GM21717 (cell line): ENCODE results near the gene CD52.
"Not testable (repeated sequence)": the region's sequence is repeated elsewhere in the genome, so short reads cannot be mapped to it uniquely, and the experiment has no call there.

Source experiments
- ATAC-seq: cut with Tn5 transposase; IDR thresholded peaks from one replicate; pipeline ENCODE4 v1.9.1; 2021; ENCODE audit warnings: mild to moderate bottlenecking, moderate library complexity; ENCODE audit not compliant: unreplicated experiment

The CD52 gene

DNA sequence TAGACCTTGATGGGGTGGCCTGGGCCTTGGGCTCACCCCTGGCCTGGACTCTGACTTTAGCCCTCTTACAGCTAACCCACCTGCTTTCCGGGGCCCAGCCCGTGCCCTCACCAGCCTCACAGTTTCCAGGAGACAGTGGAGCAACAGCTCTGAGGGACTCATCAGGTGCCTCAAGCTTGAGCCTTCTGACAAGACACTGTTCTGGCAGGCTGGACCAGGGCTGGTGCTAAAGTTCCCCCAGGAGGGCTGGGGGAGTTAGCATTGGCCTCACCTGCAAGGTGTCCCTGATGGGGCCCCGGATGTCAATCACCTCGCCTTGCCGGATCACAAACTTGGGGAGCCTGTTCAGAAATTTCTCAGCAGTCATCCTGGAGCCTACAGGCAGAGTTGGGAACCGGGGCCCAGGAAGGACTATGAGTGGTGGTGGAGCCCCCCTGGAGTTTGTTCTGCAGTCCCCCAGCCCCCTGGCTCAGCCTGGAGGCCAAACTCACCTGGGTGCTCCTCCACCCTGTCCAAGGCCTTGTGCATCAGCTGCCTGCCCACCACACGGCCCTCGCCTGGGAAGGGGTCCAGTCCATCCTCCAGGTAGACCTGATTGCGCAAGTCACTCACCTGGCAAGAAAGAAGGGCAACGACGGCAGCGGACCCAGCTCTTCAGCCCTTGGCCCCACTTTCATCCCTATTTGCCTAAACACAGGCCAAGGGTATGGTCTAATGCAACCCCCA lies 33.7 kb upstream of the CD52 start:
- ATAC-seq = no peak

DNA sequence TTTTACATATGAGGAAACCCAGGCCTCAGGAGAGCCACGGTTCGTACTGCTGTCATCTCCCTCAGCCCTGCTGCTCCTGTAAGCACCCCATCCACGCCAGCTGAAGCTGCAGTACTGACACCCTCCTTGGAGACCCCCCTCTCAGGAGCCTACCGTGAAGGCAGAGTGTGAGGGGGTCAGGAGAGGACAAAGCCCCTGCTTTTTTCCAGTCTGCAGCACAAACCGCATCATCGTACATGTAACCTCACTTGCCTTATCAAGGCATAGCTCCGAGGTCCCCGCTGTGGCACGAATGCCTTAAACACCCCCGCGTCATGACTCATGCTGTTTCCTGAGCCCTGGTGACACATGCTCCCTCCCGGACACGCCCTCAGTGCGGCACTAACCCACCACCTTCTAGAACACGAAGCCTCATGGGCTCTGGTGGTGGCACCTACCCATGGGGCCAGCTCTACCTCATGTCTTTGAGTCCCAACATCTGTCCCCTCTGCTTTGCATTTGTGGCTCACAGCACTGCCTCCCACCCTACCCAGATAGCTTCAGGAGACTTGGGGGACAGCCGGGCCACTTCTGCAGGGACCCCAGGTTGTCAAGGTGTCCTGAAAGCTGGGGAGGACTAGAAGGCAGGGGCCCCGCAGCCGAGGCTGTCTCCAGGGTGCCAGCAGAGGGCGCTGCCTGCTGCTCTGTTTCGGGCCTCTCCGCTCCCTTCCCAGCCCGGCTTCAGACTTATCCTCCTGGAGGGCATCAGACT lies 33.0 kb upstream of the CD52 start:
- ATAC-seq = peak; percentile 28

DNA sequence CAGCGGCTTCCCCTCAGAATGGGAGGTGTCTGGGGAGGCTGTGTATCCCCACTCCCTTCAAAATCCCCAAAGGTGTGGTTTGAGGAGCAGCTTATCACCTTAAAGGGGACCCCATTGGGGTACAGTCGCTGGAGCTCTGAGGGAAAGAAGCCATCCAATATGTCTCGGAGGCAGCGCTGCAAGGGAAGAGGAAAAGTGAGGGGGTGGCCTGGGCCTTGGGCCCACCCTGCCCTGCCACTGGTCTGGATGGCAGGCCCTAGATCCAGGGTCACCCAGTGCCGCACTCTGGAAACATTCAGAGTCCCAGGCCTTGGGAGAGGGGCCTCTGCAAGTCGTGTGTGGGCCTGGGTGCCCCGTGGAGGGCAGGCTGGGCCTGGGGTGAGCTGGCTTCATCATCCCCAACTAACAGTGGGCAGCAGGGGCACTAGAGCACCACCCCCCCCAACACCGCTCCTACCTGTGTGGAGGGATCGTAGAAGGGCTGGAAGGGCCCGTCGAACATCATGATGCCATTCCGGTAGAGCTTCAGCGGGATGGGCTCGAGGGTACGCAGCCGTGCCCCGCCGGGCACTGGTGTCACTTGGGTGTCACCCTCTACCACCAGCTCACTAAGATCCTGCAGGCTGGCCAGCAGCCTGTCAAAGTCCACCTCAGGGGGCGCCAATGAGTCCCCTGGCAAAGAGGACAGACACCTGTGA lies 32.2 kb upstream of the CD52 start:
- ATAC-seq = no peak

DNA sequence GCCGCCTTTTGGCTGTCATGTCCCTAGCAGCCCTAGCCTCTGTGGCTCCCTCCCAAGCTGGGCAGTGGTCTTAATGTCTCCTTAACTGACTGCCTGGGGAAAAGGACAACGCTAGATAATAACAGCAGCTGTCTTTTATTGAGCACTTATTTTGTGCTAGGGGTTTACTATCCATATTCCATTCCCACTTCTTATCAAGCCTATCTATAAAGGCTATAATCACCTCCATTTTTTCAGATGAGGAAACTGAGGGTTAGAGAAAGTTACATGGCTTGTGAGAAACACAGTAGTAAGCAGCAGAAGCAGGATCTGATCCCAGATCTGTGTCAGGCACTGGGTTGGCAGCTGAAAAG lies 31.7 kb upstream of the CD52 start:
- ATAC-seq = no peak

DNA sequence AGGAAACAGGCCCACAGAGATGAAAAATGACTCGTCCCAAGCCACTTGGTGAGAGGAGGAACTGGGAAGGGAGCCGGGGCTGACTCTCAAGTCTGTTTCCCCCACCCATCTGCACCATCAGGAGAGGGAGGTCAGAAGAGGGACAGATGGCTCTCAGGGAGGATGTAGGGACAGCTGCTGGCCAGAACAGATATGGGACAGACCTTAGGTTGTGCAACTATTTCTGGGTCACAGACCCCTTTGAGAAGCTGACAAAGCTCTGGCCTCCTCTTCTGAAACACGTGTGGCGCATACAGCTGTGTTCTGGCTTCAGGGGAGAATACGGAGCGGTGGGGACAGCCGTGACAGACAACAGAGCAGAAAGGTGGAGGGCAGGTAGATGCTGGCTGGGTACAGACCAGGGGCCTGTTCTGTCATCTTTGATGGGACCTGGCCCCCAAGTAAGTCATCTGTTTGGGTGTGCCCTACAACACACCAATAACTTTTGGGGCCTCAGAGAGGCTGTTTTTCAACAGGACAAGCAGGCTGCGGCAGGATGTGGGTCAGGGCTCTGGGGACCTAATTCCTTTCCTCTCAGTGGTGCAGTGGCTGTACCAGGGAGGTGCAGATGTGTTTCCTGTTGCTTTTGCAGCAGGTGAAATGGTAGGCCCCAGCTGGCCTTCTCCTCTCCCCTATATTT lies 30.6 kb upstream of the CD52 start:
- ATAC-seq = no peak

DNA sequence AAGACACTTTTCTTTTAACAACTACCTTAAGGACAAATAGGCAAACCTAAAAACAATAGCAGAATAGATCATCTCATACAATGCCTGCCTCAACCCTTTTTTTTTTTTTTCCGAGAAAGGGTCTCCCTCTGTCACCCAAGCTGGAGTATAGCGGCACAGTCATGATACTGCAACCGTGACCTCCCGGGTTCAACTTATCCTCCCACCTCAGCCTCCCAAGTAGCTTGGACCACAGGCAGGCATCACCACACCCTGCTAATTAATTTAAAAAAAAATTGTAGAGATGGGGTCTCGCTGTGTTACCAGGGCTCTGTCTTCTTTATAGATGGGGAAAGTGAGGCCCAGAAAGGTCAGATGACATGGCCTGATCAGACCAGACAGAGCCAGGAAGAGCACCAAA lies 29.9 kb upstream of the CD52 start:
- no peak for ATAC-seq

DNA sequence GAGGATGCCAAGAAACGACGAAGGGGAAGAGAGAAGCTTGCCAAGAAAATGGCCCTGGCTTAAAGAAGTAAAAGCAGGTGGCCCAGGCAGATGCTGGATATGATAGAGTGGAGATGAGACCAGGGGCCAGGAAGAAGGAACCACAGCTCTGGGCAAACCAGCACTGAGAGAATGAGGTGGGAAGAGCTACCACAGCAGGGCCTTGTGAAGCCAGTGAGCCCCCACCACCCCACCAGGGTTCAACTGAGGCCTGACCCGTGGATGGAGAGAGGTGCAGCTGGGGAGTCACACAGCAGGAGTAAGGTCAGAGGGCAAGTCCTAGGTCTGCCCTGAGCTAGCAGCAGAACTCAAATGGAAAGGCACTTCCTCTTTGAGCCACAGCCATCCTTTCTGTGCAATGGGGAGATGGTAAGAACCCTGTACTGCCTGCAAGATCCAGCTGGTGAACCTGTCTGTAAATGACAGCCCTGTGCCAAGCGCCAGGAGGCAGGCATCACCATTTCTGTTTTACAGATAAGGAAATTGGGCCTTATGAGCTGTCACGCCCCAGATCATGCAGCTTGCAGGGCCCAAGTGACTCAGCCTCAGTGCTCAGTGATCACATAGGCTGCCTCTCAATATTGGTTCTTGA lies 29.3 kb upstream of the CD52 start:
- ATAC-seq = no peak

DNA sequence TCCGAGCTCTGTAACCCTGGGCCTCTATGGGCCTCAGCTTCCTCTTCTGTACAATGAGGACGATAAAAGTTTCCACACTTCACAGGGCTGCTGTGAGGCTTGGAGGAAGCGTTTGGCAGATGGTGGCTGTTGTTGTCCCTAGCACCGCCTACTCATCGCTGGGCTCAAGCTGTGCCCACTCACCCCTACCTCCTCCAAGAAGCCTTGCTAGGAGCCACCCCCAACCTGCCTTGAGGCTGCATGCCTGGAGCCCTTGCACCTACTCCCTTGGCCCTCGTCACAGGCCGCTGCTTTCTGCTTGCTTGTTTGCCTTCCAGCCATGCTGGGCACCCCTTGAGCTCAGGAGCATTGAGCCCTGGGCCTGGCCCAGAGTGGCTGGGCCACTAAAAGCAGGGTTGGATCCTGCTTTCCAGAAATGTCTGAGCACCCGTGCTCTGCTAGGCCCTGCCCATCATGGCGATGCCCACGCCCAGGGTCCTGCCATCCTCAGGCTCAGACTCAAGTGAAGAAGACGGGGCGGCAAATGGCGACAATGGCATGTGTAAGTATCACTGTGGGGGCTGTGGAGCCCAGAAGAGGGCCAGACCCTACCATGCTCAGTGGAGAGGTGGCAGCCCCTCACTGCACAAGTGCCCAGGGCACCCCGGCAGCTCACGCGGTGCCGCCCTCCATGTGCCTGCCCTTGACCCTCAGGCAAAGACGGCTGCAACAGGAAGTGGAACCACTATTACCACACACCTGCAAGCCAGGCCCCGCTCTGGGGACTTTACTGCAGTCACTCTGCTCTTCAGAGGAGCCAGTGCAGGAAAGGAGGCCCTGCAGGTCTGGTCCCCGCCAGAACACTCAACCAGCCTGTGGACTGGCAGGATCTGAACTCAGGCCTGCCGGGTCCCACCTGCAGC lies 28.3 kb upstream of the CD52 start:
- ATAC-seq = no peak

DNA sequence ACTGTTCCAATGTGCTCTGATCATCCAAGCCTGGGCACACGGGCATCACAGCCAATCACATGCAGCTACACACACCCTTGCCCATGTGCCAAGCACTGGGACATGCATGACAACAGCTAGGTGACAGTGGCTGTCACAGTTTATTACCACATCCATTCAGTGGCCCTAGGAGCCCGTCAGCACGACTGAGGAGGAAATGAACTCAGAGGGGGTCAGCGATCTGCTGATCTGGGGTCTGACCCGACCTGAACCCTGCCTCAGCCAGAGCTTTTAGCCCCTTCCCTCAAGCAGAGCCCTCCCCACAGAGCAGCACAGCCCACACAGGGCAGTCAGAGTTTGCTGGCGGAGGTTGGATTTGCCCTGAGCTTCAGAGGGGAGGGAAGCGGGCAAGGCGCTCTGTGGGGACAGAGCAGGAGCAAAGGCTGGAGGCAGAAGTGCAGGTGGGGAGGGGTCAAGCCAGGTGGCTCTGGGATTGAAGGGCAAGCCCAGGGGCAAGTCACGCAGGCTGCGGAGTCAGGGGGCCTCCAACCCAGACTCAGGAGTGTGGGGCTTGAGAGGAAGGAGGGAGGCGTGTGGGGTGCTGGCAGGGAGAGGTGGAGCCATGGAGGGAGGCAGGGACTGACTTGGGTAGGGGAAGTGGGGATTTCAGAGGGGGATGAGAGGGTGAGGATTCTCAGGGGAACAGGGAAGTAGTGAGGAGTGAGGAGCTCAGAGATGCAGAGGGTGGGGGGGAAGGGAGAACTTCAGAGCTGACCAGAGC lies 27.5 kb upstream of the CD52 start:
- ATAC-seq = no peak

DNA sequence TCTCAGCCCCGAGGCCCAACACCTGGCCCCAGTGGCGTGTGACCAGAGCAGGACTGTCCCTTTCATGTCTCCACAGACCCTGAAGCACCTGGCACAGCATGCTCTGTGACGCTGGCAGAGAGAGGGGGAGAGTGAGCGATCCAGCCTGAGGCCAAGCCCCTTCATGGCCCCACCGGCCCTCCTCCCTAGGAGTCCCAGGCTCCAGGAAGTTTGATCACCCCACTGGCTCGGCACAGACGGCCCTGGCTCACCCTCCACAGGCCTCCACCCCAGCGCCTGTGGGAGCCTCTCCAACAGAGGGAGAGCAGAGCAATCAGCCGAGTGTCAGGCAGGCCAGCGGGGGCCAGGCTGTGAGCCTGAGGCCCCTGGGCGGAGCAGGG lies 26.9 kb upstream of the CD52 start:
- no peak for ATAC-seq

DNA sequence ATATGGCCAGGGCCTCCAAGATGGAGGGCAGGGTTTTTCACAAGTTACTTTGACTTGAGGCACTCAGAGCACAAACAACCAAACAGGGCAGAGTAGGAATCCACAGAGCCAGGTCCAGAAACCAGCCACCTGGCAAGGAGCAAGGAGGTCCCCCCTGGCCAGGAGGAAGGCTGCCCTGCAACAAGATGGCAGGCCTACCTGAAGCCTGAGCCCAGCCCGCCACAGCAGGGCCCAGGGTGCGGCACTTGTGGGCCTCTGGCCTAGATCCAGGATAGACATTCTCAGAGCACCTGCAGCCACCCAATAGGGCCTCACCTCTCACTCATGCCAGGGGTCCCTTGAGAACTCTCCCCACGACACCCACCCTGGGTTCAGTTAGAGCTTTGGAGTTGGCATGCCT lies 26.3 kb upstream of the CD52 start:
- ATAC-seq = no peak

DNA sequence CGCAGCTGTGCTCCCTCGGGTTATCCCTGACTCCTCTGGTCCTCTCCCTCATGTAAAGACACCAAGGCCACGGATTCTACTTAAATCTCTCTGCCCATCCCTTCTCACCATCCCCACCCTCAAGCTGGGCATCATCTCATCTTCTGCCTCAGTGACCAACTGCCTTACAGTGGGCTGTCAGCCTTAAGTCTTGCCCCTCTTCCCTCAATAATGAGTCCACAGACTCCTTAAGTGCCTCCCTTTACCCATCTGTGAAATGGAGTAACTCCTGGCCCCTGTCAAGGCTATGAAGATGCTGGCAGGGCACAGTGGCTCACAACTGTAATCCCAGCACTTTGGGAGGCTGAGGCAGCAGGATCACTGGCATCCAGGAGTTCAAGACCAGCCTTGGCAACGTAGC lies 25.8 kb upstream of the CD52 start:
- no peak for ATAC-seq

DNA sequence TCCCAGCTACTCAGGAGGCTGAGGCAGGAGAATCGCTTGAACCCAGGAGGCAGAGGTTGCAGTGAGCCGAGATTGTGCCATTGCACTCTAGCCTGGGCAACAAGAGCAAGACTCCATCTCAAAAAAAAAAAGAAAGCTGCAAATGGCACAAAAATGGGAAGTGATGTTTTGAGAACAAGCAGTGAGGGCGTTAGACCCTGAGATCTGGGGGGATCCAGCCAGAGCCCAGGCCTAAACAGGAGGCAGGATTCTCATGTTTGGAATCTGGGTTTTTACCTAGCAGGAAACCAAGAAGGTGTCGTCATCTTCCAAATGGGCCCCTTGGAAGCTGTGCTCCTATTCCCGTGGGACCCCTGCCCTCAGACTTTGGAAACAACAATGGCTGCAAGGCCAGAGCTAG lies 25.0 kb upstream of the CD52 start:
- not testable (repeated sequence) for ATAC-seq

DNA sequence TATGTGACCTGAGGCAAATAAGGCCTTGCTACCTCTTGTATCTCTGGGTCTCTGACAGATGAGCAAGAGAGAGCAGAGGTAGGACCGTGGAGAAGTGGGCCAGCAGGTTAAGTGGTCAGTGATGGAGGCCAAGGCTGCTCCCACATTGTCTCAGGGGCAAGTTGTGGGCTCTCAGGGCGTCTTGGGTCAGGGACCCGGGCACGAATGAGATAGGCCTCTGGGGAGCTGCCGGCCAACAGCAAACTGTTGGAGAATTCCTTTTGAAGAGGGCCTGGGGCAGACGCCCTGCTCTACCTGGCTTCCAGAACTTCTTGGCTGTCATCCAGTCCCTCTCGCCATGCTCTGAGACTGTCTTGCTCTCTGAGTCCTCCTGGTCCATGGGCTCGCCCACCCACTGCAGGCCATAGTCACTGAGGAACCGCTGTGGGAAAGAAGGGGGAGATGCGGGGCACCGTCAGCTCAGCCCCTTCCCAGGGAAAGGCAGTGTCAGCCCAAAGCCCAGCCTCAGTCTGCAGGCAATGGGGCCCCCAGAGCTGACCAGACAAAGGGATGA lies 23.8 kb upstream of the CD52 start:
- ATAC-seq = no peak

DNA sequence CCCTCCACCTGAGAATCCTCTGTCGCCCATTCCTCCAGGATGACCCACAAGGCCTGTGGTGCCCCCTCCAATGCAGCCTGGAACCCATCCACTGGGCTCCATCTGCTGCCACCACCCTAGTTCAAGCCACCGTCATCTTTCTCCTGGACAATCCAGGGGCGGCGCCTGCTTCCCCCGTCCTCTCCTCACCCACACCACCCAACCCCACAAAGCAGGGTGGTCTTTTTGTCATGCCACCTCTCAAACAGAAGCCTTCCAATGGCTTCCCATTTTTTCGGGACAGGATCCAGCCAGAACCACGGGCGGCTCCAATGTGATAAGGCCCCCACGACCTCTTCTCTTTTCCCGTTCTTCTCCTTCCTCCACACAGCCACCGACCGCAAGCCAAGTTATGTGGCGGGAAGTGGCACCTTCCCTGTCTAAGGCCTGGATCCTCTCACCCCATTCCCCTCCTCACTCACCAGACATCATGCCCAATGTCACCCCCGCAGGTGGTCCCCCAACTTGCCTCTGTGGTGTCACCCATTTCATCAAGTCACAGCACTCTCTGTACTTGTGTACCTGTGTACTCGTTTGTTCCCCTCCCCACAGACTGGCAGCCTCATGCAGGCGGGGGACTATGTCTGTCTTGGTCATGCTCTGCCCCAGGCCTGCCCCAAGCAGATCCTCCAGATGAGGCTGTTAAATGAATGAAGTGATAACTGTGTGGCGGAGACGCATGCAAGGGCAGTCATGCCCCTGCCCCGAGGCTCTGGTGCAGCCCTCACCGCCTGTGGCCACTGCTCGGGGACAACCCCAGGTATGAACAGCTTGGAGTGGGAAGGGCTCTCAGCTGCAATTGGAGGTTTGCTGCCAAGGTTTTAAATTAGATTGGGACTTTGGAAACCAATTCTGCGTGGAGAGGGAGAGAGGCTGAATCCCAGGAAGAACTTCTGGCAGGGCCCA lies 22.3 kb upstream of the CD52 start:
- no peak for ATAC-seq

DNA sequence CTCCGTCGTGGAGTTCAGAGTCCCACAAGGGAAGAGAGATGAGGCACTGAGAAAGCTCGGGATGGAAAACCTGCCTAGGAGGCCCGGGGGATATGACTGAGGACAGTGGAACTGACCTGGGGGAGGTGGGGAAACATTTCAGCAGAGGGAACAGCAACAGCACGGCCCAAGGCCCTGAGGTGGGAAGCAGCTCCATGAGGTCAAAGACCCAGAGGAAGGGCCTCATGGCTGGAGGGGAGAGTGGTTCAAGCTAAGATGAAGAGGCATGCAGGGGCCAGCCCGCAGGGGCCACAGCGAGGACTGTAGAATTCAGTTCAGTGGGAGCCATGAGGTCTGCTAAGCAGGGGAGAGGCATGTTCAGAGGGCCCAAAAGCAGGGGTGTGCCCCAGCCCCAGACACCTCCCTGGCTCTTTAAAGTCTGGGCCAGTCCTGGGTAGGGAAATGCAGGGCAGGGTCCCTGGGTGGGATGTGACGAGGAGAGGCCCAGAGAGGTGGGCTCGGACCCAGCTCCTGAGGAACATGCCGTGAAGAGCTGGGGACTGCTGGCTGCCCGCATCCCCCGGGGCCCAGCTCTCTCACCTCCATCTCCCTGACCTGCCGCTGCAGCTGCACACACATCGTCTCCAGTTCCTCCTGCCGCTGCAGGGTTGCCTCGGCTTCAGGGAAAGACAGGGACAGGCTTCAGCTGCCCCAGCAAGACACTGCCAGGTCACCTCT lies 21.3 kb upstream of the CD52 start:
- ATAC-seq = no peak

DNA sequence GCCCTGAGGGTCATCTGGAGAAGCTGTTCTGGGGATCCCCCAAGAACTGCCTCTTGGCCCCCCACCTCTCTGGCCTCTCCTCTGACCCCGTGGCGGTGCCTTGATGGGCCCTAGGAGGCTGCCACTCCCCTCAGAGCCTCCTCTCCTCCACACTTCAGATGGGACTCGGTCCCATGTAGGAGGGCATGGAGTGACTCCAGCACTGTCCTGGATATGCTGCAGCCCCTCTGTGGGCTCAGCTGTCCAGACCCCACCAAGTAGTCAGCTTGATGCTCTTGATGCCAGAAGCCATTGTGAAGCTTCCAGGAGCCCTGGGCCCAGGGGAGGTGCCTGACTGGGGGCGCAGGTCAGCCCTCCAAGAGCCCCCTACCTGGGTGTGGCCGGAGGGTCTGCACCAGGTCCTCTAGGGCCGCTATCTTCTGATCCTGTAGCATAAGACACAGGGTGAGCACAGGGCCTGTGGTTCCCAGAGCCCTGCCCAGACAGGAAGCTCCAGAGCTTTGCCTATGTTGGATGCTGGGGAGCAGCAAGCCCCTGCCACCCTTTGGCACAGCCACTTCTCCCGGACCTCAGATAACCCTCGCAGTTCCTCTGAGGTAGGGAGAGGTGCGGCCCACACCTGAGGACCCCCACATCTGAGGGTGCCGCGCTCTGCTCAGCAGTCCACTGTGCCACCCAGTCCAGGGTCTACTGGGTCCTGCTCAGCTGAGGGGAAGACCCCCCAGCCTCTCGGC lies 20.5 kb upstream of the CD52 start:
- no peak for ATAC-seq
